MV-4-11 (cell line): ENCODE data around the gene KIF3C.
"Not testable (repeated sequence)": the region's sequence is repeated elsewhere in the genome, so short reads cannot be mapped to it uniquely, and the experiment has no call there.

Source experiments
- DNase-seq: peaks from one replicate; lab custom pipeline; 2025; lab: John Stamatoyannopoulos, UW

The KIF3C gene

DNA sequence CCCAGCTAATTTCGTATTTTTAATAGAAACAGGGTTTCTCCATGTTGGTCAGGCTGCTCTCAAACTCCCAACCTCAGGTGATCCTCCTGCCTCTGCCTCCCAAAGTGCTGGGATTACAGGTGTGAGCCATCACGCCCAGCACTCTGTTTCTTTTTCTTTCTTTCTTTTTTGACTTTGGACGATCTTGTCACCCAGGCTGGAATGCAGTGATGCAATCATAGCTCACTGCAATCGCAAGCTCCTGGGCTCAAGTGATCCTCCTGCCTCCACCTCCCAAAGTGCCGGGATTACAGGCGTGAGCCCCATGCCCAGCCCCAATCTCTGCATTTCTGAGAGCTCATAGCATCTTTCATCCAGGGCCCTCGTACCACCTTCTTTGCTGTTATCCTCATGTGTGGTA lies 17.1 kb upstream of the KIF3C start:
- DNase-seq, result not testable (repeated sequence)

GRCh38 chr2:25998816-25999383 lies 16.6 kb upstream of the KIF3C start:
- not testable (repeated sequence) for DNase-seq

GRCh38 chr2:25996844-25997243 lies 14.5 kb upstream of the KIF3C start:
- DNase-seq, result no peak

GRCh38 chr2:25994509-25994908 lies 12.2 kb upstream of the KIF3C start:
- no peak for DNase-seq

GRCh38 chr2:25993049-25993448 lies 10.8 kb upstream of the KIF3C start:
- DNase-seq, result no peak

GRCh38 chr2:25992556-25992955 lies 10.3 kb upstream of the KIF3C start:
- no peak for DNase-seq

- DNase-seq, result no peak
Measured at GRCh38 chr2:25991965-25992364, 9.7 kb upstream of the KIF3C start.

GRCh38 chr2:25989154-25989553 lies 6.9 kb upstream of the KIF3C start:
- DNase-seq, result no peak

GRCh38 chr2:25988134-25988533 lies 5.8 kb upstream of the KIF3C start:
- DNase-seq, result no peak

DNA sequence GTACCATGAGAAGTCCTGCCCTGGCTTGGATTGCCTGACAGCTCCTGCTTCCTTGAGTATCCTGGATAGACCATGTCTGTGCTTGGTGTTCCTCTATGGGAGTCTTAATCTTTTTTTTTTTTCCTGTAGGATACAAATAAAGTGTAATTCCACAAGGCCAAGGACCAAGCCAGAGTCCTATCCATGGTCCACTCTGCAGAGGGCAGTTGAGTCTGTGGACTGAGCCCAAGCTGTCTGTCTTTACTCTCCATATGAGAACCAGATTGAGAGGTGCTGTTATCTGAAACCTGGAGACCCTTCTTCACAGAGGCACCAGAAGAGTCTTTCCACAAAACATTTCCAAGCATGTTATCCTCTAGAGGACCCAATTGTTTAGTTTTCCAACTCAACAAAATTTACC lies 1.4 kb upstream of the KIF3C start:
- no peak for DNase-seq

DNA sequence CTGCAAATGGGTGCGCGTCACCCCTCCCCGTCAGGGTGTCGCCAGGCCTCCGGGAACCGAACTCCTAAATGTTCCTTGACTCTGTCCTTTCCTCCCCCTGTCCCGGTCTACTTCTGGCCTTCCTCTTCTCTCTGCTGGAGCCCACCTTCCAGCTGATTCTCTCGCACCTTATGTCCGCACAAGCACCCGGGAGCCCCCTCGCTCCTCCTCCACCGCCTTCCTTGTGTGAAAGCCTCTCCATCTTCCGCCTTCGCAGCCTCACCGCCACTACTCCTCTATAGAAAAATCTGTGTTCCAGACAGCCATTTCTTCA lies 627 bp upstream of the KIF3C start:
- no peak for DNase-seq

- DNase-seq, result no peak
Measured at GRCh38 chr2:25981596-25982272, 563 bp downstream of the KIF3C start.

GRCh38 chr2:25980951-25981350 lies 1.3 kb downstream of the KIF3C start:
- no peak for DNase-seq

GRCh38 chr2:25980076-25980887 lies 2.0 kb downstream of the KIF3C start:
- no peak for DNase-seq

GRCh38 chr2:25979001-25979400 lies 3.3 kb downstream of the KIF3C start:
- DNase-seq, result no peak

DNA sequence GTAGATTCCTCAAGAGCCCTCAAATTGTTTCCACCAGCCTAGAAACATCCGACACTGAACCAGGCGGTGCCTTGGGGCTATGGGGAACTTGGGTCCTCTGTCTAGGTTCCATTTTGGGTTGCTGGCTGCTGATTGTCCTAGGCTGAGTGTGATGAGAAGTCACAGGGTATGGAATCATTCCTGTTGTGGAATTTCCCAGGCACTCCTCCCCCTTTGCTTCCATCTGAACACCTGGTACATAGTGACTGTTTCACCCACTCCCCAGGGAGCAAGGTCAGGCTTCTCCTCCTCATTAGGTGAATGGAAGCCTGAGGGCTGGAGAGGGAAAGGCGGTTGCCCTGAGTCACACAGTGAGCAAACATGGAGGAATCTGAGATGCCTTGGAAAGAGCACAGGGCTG lies 4.5 kb downstream of the KIF3C start:
- no peak for DNase-seq

DNA sequence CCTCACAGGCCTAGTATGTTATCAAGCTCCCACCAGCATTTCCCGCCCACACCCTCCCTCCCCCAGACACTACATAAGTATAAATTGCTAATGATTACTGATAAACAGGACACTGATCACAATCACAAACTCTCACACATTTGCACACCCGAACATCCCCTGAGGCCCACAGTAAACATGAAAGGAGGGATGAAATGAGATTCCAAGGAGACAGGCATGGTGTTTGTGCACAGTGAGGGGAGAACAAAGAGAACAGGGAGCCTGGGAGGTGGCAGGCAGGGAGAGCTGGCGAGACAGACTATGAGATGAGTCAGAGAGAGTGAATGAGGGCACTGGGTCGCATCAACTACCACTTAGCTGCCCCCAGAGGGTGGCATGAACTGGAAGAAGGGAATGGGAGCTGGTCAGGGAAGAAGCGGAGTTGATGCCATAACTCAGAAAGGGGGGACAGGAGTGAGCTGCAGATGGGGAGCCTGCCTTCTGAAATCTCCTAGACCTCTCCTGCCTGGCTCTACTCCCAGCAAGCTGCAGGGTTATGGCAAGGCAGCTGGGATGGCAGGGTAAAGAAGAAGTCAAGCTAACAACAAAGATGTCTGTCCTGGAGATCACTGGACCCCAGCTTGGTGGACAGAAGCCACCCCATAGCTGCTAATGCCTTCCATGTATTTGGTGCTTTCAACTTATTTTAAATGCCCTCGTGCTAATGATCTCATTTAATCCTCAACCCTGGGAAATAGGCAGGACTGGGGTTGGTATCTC lies 5.1 kb downstream of the KIF3C start:
- no peak for DNase-seq

GRCh38 chr2:25972049-25972823 lies 10.1 kb downstream of the KIF3C start:
- no peak for DNase-seq

- DNase-seq, result no peak
Measured at GRCh38 chr2:25971596-25971995, 10.7 kb downstream of the KIF3C start.

- DNase-seq, result no peak
Measured at GRCh38 chr2:25966531-25967270, 15.6 kb downstream of the KIF3C start.

- no peak for DNase-seq
Measured at GRCh38 chr2:25964891-25965290, 17.4 kb downstream of the KIF3C start.
